HG03439 (cell line): Measurements from ENCODE around the gene TBC1D22A.

Experiments
- ATAC-seq: cut with Tn5 transposase; IDR thresholded peaks from one replicate; pipeline ENCODE4 v1.9.1; 2021; ENCODE audit warnings: mild to moderate bottlenecking, moderate library complexity; ENCODE audit not compliant: unreplicated experiment

TBC1D22A gene

DNA sequence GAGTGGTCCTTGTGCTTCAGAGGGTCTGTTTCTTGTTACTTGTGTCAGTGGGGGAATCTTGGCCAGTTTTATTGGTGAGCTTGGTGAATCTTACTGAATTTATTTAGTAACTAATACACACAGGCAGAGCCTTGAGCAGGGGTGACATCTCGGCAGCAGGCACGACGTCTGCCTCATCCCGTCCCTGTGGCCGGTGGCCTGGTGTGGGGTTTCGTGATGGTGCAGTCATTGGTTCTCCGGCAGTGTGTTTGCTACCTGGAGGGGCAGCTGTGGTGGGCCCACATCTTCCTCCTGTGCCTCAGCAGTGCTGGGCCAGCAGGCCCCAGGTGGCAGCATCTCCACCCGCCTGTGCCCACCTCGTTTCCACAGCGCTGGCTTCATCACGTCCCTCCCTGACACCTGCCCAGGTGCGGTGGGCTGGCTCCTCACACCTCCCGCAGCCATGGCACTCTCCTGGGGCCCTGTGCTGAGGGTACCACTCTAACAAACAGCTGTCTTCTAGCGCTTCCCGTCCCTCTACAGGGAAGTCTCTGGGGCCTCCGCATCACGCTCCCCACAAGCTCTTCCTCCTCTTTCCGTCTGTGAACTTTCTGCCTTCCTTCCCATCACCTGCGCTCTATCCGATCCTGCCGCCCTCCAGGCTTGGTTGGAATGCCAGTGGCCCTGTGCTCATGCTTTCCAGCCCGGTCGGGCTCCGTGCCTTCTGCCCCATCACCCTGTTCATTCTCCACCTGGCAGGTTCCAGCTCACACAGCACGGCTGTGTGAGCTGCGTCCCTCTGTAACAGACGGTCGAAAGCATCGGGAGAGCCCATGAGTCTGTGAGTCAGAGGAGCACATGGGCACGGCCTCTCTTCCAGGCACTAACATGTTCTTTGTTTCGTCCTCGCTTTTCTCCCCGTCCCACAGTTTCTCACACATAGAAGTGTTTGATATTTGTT lies 203.4 kb downstream of the TBC1D22A start:
- no peak for ATAC-seq

DNA sequence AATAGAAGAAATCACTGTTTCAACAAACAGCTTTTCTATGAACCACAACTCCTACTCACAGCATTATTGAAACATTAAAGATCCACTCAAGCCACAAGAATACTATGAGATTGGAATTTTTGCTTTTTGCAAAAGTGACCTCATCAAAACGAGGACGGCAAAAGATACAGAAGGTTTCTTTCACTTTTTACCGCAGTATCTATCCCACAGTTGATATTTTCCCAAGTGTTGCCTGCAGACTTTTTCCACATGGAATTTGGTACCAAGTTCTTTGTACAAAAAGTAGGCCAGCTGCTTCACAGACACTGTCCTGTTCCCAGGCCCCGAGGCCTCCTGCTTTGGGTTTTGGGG lies 204.0 kb downstream of the TBC1D22A start:
- no peak for ATAC-seq

DNA sequence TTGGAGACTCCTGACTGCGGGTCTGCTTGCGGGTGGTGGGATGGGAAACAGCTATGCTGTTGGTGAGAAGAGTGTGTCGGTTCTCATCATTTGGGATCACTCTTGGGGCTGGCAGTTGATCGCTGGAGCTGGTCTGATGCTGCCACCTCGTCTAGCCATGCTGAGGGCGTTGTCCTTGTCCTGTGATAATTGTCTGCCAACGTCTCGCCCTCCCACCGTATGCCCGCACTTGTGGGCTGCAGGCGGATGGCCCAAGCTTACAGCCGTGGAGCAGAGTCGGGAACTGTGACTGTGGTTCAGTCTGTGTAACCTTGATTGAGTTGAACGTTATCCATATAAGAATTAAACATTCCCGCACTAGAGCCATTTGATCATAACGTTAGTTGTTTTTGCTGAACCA lies 204.4 kb downstream of the TBC1D22A start:
- ATAC-seq, result no peak

DNA sequence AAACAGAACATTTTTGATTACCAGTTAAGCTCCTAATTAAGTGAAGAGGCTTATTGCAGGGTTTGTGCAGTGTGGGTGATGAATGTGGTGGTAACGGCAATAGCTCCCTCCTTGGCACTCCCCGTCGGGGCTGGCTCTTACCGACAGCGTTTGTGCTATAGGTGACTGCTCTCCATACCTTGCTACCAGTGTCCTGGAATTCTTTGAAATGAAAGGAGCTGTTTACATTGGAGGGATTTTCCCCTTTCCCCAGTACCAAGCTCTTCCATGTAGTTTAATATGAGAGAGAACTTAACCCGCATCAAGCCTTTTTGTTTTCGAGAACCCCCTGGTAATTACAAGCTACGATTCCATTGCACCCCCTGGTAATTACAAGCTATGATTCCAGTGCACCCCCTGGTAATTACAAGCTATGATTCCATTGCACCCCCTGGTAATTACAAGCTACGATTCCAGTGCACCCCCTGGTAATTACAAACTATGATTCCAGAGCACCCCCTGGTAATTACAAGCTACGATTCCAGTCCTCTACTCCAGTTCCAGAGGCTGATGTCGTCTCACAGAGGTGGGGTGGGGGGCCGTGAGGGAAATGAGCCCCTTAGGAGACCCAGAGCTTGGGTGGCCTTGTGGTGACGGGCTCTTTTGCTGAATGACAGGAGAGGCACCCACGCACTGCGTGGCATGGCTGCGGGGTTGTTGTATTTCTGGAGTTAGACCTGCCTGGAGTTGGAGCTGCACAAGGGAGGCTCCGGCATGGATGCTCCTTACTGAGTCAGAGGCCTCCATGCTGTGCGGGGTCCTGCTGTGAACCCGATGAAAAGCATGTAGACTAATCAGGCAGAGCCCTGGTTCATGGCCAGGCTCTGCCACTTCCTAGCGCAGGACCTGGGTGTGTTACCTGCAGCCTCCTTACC lies 205.3 kb downstream of the TBC1D22A start:
- no peak for ATAC-seq

DNA sequence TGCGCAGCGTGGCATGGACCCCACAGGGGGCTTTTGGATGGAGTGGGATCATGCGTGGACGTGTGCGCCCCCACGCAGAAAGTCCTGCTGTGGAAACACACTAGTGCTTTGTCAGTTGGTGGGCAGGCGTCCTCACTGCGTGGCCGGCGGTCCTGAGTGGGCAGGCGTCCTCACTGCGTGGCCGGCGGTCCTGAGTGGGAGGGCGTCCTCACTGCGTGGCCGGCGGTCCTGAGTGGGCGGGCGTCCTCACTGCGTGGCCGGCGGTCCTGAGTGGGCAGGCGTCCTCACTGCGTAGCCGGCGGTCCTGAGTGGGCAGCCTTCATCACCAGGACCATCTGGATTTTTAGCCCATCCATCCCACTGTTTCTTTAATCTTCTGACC lies 205.9 kb downstream of the TBC1D22A start:
- ATAC-seq, result no peak

DNA sequence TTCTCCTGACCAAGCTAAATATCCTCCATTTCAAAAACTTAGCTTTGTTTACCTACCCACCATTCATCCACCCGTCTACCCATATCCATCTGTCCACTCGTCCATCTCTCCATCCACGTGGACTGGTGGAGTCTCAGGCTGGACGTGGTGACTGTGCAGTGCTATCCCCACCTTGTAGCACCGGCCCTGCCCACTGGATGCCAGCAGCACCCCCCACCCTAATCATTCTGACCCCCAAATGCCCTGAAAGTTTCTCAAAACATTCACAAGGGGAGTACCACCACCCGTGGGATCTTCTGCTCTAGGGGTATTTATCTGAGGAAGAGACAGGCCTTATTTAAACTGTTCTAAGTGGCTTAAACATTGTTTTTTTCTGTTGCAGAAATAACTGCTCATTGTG lies 206.4 kb downstream of the TBC1D22A start:
- no peak for ATAC-seq

DNA sequence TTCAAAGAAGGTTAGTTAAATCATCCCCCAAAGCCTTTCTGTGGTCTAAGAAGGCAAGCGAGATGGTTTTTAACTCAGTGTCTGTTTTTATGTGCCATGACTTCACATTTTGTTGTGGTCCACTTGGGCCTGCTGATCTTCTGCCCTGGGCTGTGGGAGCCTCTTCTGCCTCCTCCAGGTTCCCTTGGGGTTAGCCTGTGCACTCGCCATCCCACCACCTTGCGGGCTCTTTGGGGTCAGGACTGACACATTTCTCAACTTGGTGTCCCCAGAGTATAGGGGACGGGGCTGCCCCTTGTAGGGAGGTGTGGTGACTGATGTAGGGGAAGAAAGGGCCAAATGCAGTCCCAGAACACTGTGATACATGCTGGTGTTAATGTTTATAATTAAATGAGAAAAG lies 207.0 kb downstream of the TBC1D22A start:
- ATAC-seq, result peak; percentile 87

DNA sequence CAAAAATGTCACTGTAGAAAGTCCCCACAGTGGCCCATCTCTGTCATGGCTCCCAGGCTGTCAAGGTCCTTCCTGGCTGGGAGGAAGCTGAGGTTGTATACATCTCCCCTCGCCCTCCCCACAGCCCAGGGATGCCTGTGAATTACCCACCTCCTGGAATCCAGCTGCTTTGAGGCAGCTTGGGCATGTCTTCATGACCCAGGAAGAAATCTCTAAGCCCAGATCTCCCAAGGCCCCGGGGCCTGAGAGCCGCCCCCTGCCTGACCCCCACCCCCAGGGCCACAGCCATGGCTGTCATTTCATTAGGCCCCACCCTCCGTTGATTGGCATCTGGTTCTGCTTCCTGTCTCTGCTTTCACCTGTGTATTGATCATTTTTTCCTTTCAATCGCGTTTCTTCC lies 207.5 kb downstream of the TBC1D22A start:
- no peak for ATAC-seq

DNA sequence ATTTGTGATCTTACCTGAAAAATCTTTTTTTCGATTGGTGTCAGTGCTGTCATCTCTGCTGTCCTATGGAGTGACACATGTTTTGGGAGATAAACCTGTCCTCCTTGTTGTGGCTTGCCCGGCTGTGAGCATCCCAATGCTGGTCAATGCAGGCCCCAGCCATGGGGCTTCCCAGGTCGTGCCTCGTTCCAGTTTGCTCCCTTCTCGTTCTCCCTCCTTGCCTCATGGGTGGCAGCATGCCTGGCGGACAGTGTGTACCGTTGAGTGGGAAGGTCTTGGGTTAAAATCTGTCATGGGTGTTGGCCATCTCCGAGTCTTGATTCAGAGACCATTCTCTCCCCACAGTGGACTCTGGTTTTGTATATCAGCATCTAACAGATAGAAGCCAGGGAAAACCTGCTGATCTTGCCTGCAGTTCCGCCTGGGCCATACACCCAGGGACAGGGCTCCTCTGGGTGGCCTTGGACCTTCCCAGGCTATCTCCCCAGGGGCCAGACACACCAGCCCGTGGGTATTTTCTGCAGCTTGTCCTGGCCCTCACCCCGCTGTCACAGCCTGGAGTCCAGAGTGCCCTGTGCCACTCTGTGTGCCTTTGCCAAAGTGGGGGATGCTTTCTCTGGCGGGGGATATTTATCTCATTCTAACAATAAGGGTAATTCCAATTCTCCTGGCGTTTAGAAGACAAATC lies 208.1 kb downstream of the TBC1D22A start:
- no peak for ATAC-seq

DNA sequence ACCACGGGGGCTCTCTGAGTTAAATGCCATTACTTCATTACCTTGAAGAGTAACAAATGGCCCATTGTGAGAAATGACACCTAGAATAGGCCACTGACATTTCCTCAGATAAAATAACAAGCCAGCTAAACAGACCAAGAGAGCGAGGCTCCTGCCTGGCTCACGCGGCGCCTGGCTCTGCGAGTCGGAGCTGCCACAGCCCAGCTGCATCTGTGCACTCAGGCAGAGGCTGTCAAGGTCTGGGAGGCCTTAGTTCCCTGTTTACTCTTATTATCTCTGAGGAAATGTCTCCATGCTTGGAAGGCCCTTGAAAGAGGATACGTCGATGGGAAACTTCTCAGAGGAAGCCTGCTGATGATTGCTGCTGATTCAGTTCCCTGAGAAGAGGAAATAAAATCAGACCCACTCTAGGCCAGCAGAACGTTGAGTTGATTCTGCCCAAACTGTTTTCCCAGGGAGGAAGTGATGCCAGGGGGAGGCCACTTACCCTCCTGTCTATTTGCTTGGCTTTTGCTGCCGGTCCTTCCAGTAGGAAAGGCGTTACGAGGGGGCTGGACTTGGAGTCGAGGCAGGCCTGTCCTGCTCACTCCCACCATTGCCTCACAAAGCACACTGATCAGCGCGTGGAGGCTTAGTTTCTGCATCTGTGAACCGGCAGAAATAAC lies 208.8 kb downstream of the TBC1D22A start:
- no peak for ATAC-seq

DNA sequence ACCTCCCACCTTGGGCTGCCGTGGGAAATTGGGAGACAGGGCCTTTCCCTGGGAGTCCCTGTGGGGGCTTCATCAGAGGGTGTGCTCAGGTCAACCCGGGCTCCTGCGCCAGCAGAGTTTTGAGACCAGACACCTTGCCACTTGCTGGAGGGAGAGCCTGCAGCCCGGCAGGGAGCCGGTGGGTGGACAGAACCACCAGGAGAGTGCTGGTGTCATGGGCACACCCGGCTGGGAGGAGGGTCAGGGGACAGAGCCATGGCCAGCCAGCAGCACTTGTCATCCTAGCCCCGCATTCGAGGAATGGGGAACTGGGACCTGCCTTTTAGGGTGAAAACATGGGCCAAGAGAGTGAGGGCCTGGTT lies 209.3 kb downstream of the TBC1D22A start:
- no peak for ATAC-seq

DNA sequence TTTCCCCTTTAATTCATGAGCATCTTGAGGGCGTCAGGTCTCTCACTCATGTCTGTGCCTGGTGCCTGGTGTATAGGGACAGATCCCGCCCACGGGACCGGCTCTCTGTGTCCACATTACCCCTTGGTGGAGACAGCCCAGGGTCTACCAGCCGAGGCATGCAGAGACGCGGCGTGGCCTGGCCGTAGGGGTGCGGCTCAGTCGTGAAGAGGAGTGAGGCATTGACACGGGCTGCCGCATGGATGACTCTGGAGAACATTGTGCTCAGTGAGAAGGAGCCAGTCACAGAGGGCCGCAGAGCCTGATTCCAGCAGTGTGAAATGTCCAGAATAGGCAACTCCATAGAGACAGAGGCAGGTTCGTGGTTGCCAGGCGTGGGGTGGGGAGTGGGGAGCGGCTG lies 209.8 kb downstream of the TBC1D22A start:
- ATAC-seq, result no peak

DNA sequence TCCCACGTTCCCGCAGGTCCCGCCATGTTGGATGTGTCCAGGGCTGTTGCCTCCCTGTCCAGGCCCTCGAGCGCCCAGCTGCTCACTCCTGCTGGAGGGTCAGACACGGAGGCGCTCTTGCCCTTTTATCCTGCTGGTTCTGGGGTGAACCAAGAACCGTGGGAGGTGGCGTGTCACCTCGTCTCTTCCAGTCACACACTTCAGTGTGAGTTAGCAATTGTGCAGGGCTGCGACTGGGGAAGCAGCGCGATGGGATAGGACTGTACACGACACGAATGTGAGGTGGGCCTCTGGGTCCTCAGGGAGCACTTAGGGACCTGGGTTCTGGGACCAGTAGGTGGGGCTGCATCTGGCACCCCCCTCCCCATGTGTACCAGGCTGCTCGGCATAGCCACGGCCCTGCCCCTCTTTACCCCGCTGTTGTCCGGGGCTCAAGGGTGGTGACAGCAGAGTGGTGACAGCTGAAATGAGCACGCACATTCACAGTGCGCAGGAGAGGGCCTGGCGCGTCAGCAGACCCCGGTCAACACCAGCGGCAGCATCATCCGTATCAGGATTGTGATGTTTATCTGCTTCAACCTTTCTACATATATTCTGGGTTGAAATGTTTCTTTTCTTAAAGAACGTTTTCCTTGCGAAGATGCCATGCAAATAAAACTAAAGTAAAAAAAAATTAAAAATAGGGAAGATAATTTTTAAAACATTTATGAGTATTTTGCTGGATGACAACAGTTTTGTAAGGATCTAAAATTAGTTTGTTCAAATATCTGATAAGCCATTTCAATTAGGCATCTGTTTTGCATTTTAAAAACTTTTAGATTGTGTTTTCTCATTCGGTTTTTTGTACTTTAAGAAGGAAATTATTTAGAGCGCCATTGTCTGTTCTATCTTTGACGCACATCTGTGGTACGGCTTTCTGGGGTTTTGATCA lies 210.7 kb downstream of the TBC1D22A start:
- ATAC-seq, result no peak

DNA sequence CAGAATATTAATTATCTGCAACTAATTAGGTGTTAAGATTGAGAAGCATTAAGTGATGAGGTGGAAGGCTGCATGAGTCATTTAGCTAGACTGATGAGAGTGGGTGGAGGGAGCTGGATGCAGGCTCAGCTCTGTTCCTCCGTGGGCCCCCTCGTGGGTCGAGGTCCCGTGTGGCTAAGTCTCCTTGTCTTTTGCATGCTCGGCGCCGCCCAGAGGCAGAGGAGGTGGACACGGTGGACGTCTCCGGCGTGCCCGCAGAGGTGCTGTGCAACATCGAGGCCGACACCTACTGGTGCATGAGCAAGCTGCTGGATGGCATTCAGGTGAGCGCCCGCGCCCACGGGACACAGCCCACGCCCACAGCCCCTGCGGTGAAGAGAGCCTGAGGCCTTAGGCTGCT lies 211.6 kb downstream of the TBC1D22A start:
- no peak for ATAC-seq

DNA sequence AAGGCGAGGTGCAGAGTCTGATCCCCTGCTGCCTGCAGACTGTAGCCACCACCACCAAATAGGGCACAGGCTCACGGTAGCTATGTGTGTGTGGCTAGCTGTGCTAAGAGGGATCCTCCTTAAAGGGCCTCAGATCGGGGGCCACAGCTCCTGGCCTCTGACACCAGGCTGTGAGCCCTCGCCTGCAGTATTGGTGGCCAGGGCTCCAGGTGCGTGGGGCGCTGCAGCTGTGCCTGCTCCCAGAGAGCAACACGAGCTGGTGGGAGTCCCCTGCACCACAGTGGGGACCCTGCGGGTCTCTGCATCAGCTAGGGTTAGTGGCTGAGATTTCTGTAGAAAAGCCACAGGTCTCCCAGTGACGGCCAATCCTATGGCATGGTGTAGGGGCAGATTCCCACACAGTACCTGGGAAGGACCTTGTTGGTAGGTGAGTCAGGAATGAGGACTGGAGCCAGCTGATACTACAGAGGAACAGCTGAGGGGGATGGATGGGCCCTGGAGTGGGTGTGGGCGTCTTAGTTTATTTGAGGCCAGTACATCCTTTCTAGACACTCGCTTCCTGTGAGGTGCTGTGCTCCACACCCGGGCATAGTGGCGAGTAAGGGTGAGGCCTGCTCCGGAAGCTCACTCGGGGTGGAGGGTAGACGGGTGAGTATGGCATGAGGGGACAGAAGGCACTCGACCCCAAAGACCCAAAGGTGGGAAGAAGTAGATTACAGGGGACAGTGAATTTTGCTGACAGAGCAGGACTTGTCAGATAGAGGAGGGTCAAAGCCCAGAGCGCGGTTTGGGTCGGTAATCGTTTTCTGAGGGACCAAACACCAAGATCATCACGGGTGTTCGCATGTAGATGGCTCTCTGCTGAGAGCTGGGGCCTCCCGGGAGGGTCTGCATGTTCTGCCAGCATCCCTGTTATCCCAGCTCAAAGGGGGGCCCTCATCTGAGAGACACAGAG lies 212.5 kb downstream of the TBC1D22A start:
- ATAC-seq, result no peak

DNA sequence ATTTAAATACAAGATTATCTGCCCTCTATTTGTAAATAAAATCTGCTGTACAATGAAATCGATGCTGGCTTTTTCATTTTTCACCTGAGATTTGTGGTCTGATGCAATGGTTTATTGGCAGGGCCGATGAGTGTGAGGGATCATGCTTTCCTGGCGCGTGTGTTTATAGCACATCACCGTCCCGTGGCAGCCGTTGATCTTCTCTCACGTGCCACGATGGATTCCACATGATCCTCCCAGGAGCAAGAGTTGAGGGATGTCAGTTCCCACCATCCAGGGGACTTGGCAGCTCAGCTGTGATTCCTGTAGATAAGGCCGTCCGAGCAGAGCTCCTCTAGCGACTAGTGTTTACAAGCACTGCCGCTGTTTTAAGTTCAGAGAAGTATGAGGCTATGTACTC lies 213.7 kb downstream of the TBC1D22A start:
- ATAC-seq, result no peak

DNA sequence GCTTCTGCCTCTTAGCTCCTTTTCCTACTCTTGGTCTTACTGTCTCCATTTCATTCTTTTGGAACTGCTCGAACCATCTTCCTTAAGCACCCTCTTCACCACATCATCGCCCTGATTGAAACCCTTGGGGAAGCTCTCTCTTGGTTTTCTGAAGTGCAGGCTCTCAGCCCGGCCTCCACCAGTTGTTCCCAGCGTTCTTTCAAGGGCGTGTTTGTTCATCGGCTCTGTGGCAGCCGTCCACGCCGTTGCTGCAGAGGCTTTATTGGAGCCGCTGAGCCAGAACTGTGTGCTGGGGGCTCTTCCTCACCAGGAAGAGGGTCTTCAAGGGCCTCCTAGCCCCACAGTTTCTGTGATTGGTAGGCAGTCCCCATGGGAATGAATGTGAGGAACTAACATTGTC lies 214.1 kb downstream of the TBC1D22A start:
- no peak for ATAC-seq

DNA sequence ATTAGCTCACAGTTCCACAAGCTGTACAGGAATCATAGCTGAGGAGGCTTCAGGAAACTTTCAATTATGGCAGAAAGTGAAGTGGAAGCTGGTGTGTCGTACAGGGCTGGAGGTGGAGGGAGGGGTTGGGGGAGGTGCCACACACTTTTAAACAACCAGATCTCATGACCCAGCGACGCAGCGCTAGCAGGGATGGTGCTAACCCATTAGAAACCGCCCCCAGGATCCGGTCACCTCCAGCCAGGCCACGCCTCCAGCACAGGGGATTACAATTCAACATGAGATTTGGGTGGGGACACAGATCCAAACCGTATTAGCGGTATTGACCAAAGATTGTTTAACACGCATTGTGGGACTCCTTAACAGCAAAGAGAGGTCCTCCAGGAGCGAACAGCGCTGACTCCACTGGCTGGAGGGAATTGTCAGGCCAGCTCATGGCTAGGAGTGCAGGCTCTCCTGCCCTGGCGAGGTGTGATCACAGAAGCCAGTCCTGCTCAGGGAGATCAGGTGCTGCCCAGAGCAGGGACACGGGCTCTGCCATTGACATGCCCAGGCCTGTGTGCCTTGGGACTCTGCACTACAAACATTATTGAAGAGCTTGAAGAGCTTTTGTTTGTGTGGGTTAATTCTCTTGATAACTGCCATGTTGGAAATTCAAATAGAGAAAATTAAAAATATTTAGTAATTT lies 215.3 kb downstream of the TBC1D22A start:
- no peak for ATAC-seq
